Activated CD8-positive, alpha-beta T cell treated with anti-CD3 and anti-CD28 coated beads for 36 hours (primary cell): ENCODE measurements around the gene RIMBP2. TPM values are rescaled to one million over a fixed set of nuclear protein-coding genes. Genes with fewer than 3 reads are reported as not detected.

ENCODE experiments used
- ATAC-seq: fragments of 200-7000 bp; cut with Tn5 transposase; one replicate; pipeline ENCODE4 v1.10.0; 2021; ENCODE audit warnings: mild to moderate bottlenecking, moderate library complexity
- CTCF ChIA-PET: fragments of 350-600 bp; sonication (Branson Sonifier 250); formaldehyde crosslinking; loops from one replicate; lab custom pipeline; 2021; ENCODE audit warnings: antibody characterized with exemption; lab: Charles Lee
- POLR2A ChIA-PET: fragments of 350-600 bp; sonication (Branson Sonifier 250); formaldehyde crosslinking; loops from one replicate; lab custom pipeline; 2021; ENCODE audit warnings: antibody characterized with exemption; lab: Charles Lee
- DNase-seq: peaks from one replicate; pipeline ENCODE4 v3.0.0-alpha.2; 2020
- H3K27ac Mint-ChIP-seq: one replicate; pipeline ENCODE4 v1.8.0; 2021; ENCODE audit warnings: mild to moderate bottlenecking, mixed read lengths
- H3K27me3 Mint-ChIP-seq: one replicate; pipeline ENCODE4 v1.8.0; 2021; ENCODE audit warnings: mixed read lengths
- H3K36me3 Mint-ChIP-seq: one replicate; pipeline ENCODE4 v1.8.0; 2021; ENCODE audit warnings: low read depth, mixed read lengths
- H3K4me1 Mint-ChIP-seq: one replicate; pipeline ENCODE4 v1.8.0; 2021; ENCODE audit warnings: low read depth, mixed read lengths
- H3K4me3 Mint-ChIP-seq: one replicate; pipeline ENCODE4 v1.8.0; 2021; ENCODE audit warnings: mild to moderate bottlenecking, moderate library complexity, mixed read lengths
- H3K9me3 Mint-ChIP-seq: one replicate; pipeline ENCODE4 v1.8.0; 2021; ENCODE audit warnings: mixed read lengths
- CTCF ChIP-seq: fragments of 200-600 bp; IDR thresholded peaks from one replicate; pipeline ENCODE4 v1.8.0; 2022; ENCODE audit warnings: antibody characterized with exemption, mild to moderate bottlenecking
- intact Hi-C: fragments of 100-400 bp; cut with micrococcal nuclease; formaldehyde crosslinking; loops from one replicate; pipeline ENCODE4 v1.10.0; 2022
- total RNA-seq, 2 experiments: library from RNA; stranded (reverse); gene quantifications; one replicate each; pipeline ENCODE4 v1.2.3, GENCODE V29; 2021

RIMBP2 gene
- total RNA-seq, 2 experiments from 2014 or later, result not detected

GRCh38 chr12:130418251-130418650 is 297.8 kb downstream of the RIMBP2 start:
- POLR2A ChIA-PET, result no interaction called here

GRCh38 chr12:130414381-130414780 is 301.7 kb downstream of the RIMBP2 start:
- DNase-seq (no peak), ATAC-seq (no peak)
- TF ChIP-seq CTCF, result no peak
- peaks cover 2% of the 10 kb centered on the region for H3K27me3 Mint-ChIP-seq
- no peak overlapping the region for H3K27ac Mint-ChIP-seq
- no peaks in the 10 kb centered on the region for H3K9me3 Mint-ChIP-seq
- ChIA-PET POLR2A (no interaction called here), CTCF (no interaction called here)
- no peaks in the 10 kb centered on the region for H3K4me1 Mint-ChIP-seq
- no peak overlapping the region for H3K4me3 Mint-ChIP-seq
- no peaks in the 10 kb centered on the region for H3K36me3 Mint-ChIP-seq
- intact Hi-C loops, result no loop called here

More at GRCh38 chr12:130418251-130418650, 297.8 kb downstream of the RIMBP2 start:
- no peak for TF ChIP-seq CTCF
- H3K27ac Mint-ChIP-seq, result no peak overlapping the region
- H3K9me3 Mint-ChIP-seq, result no peaks in the 10 kb centered on the region
- ATAC-seq, result no peak
- no peaks in the 10 kb centered on the region for H3K36me3 Mint-ChIP-seq
- H3K4me3 Mint-ChIP-seq, result no peak overlapping the region
- CTCF ChIA-PET, result no interaction called here
- no peaks in the 10 kb centered on the region for H3K4me1 Mint-ChIP-seq
- no peaks in the 10 kb centered on the region for H3K27me3 Mint-ChIP-seq
- DNase-seq, result no peak
- intact Hi-C loops, result no loop called here

GRCh38 chr12:130413909-130414308 is 302.2 kb downstream of the RIMBP2 start:
- no peak for TF ChIP-seq CTCF
- peaks cover 2% of the 10 kb centered on the region for H3K27me3 Mint-ChIP-seq

GRCh38 chr12:130412384-130412783 is 303.7 kb downstream of the RIMBP2 start:
- no peak for DNase-seq

More at GRCh38 chr12:130413909-130414308, 302.2 kb downstream of the RIMBP2 start:
- ChIA-PET CTCF (no interaction called here), POLR2A (no interaction called here)
- Mint-ChIP-seq H3K36me3 (no peaks in the 10 kb centered on the region), H3K27ac (no peak overlapping the region), H3K9me3 (no peaks in the 10 kb centered on the region), H3K4me3 (no peak overlapping the region), H3K4me1 (no peaks in the 10 kb centered on the region)
- ATAC-seq (no peak), DNase-seq (no peak)
- intact Hi-C loops, result no loop called here

GRCh38 chr12:130405332-130405731 is 310.8 kb downstream of the RIMBP2 start:
- ChIA-PET CTCF (no interaction called here), POLR2A (no interaction called here)
- DNase-seq (no peak), ATAC-seq (no peak)
- intact Hi-C loops, result no loop called here
- Mint-ChIP-seq H3K27ac (no peak overlapping the region), H3K27me3 (no peaks in the 10 kb centered on the region), H3K9me3 (no peaks in the 10 kb centered on the region), H3K4me1 (no peaks in the 10 kb centered on the region), H3K36me3 (no peaks in the 10 kb centered on the region), H3K4me3 (no peak overlapping the region)
- TF ChIP-seq CTCF, result no peak

More at GRCh38 chr12:130412384-130412783, 303.7 kb downstream of the RIMBP2 start:
- Mint-ChIP-seq H3K9me3 (no peaks in the 10 kb centered on the region), H3K4me3 (no peak overlapping the region), H3K36me3 (no peaks in the 10 kb centered on the region), H3K27ac (no peak overlapping the region), H3K4me1 (no peaks in the 10 kb centered on the region), H3K27me3 (peaks cover 2% of the 10 kb centered on the region)
- CTCF ChIA-PET, result no interaction called here
- no peak for ATAC-seq
- POLR2A ChIA-PET, result no interaction called here
- intact Hi-C loops, result no loop called here
- TF ChIP-seq CTCF, result no peak
